Testis (tissue), 3 donors: ENCODE data around the gene RCL1. TPM values are rescaled to one million over a fixed set of nuclear protein-coding genes. Genes with fewer than 3 reads are reported as not detected.

Source experiments
- DNase-seq: peaks from one replicate; pipeline ENCODE4 v3.0.0-alpha.2; 2019
- H3K27ac ChIP-seq, 2 donors: fragments of 200-600 bp; sonication (generic); one replicate each; pipeline ENCODE4 v1.5.1; 2019
- H3K27me3 ChIP-seq: fragments of 200-600 bp; sonication (generic); one replicate; pipeline ENCODE4 v1.5.1; 2019
- H3K36me3 ChIP-seq: fragments of 200-600 bp; sonication (generic); one replicate; pipeline ENCODE4 v1.5.1; 2017; ENCODE audit warnings: low read depth; ENCODE audit errors: missing control alignments
- H3K4me1 ChIP-seq: fragments of 200-600 bp; sonication (generic); one replicate; pipeline ENCODE4 v1.5.1; 2019
- H3K4me3 ChIP-seq, 2 donors: fragments of 200-600 bp; sonication (generic); one replicate each; pipeline ENCODE4 v1.5.1; 2017 to 2019
- H3K9me3 ChIP-seq: fragments of 200-600 bp; sonication (generic); one replicate; pipeline ENCODE4 v1.5.1; 2017
- CTCF ChIP-seq, 3 experiments: fragments of 450-650 bp in 2 of 3; fragments of 200-600 bp in 1 of 3; sonication (generic) in 1 of 3; IDR thresholded peaks; one replicate each; pipeline ENCODE4 v1.5.1; 2016 to 2019; ENCODE audit warnings: antibody characterized with exemption in 3 of 3, mild to moderate bottlenecking in 2 of 3, moderate library complexity in 1 of 3
- POLR2A ChIP-seq: fragments of 450-650 bp; IDR thresholded peaks from one replicate; pipeline ENCODE4 v1.6.1; 2017; ENCODE audit warnings: antibody characterized with exemption, mild to moderate bottlenecking, moderate library complexity
- WGBS, 2 donors: methylation state at CpG; one replicate each; pipeline ENCODE4 v1.1.5; 2018; 5-methylcytosine and 5-hydroxymethylcytosine counted together
- intact Hi-C: fragments of 100-400 bp; cut with DNase I; formaldehyde crosslinking; loops from one replicate; pipeline ENCODE4 v1.15.1; 2023; ENCODE audit warnings: low total_unique reads
- polyA plus RNA-seq: library from polyadenylated mRNA; stranded (reverse); fragments of 350-450 nt; fragmentation: Illumina TruSeq; extraction: RNeasy Lipid Tissue Mini Kit (QIAGEN cat#74804); gene quantifications from one replicate; pipeline ENCODE4 v1.2.3, GENCODE V29; 2014; ENCODE audit warnings: low read depth, low replicate concordance; ENCODE audit not compliant: insufficient read depth
- total RNA-seq, 2 donors: library from RNA; depleted of rRNA; stranded (reverse); fragments of >200 nt; gene quantifications; one replicate each; pipeline ENCODE4 v1.2.3, GENCODE V29; 2016

RCL1 gene
- total and polyA plus RNA-seq, 3 donors from 2014 or later: 27.2 to 37.9 (median 28.9) TPM

- Histone ChIP-seq H3K36me3 (no peaks in the 10 kb centered on the region), H3K9me3 (no peaks in the 10 kb centered on the region), H3K27ac (no peak overlapping the region), H3K4me3 (no peak overlapping the region), H3K27me3 (no peaks in the 10 kb centered on the region), H3K4me1 (peaks cover 6% of the 10 kb centered on the region)
- WGBS, 2 donors: 76 to 77% methylated on average over 7 of the region's 7 CpGs
- DNase-seq: no peak
- intact Hi-C loops: no loop called here
- no peak for TF ChIP-seq CTCF (IDR thresholded peaks at IDR 0.05)
- TF ChIP-seq POLR2A: no peak
Observed at GRCh38 chr9:4865681-4866080, 72.9 kb downstream of the RCL1 start.

DNA sequence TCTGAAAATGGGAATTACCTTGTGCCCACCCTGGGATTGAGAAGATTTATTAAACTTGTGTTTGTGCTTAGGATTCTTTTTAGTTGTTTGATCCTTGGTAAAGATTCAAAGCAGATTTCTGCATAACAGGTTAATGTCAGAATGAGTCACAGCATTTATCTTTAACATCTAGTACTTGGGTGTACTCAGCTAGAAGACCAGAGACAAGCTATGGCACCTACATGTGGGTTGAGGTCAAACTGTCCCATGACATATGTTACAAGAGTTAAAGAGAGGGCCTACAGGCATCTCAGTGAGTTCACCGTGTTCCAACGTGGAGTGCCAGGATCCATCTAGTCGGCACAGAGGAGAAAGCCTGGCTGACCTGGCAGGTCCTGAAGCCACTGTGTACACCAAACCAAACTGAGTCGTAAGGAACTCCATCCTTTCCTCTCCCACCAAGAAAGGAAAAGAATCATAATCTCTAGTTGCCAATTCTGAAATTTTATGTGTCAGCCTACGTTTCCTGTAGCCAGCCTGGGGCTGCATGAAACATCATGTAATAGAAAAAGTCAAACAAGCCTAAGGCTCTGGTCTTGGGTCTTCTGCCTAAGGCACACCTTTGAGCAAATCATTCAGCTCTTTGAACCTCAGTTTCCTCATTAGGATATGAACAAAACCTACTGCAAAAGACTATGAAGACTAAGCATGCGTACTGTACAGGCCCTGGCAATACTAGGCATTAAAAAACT is 73.7 kb downstream of the RCL1 start:
- H3K27me3 ChIP-seq: no peaks in the 10 kb centered on the region
- WGBS, 2 donors: 70% methylated on average over 6 of the region's 6 CpGs
- H3K4me3 ChIP-seq: no peak overlapping the region
- H3K9me3 ChIP-seq: no peaks in the 10 kb centered on the region
- intact Hi-C loops: no loop called here
- TF ChIP-seq CTCF (IDR thresholded peaks at IDR 0.05) (no peak), POLR2A (no peak)
- peaks cover 6% of the 10 kb centered on the region for H3K4me1 ChIP-seq
- peak overlapping the region in 1 of 2 donors; percentile 24 for H3K27ac ChIP-seq
- no peak for DNase-seq
- no peaks in the 10 kb centered on the region for H3K36me3 ChIP-seq

- H3K4me3 ChIP-seq: no peak overlapping the region
- no peaks in the 10 kb centered on the region for H3K9me3 ChIP-seq
- TF ChIP-seq CTCF (IDR thresholded peaks at IDR 0.05) (no peak), POLR2A (no peak)
- no peaks in the 10 kb centered on the region for H3K36me3 ChIP-seq
- H3K4me1 ChIP-seq: no peaks in the 10 kb centered on the region
- 78 to 81% methylated on average over 4 of the region's 4 CpGs for WGBS, 2 donors
- intact Hi-C loops: no loop called here
- no peak overlapping the region for H3K27ac ChIP-seq
- no peaks in the 10 kb centered on the region for H3K27me3 ChIP-seq
- DNase-seq: no peak
Observed at GRCh38 chr9:4873066-4873465, 80.3 kb downstream of the RCL1 start.

GRCh38 chr9:4875559-4875958 is 82.8 kb downstream of the RCL1 start:
- Histone ChIP-seq H3K36me3 (no peaks in the 10 kb centered on the region), H3K27me3 (no peaks in the 10 kb centered on the region), H3K4me3 (no peak overlapping the region), H3K4me1 (no peaks in the 10 kb centered on the region), H3K27ac (no peak overlapping the region), H3K9me3 (no peaks in the 10 kb centered on the region)
- no peak for DNase-seq
- WGBS, 2 donors: 89 to 97% methylated on average over 4 of the region's 4 CpGs
- intact Hi-C loops: no loop called here
- TF ChIP-seq POLR2A (no peak), CTCF (IDR thresholded peaks at IDR 0.05) (no peak)

DNA sequence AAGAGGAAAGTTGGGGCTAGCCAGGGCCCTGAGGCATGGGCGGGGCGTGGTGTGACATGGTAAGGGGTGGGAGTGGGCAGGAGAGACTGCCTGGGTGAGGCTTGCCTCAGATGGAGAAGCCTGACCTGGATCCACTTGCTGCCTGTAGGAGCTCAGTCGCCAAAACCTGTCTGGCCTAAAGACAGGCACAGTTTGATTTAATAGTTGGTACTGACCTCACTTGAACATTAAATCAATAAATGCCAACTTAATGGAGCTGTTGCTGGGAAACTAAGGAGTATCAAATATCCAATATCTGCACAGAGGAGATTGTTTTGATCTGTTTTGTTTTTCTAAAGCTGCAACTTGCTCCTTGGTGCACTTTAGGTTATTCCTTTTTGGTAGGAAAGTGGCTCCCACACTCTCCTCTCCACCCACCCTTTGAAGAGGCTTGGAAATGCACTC is 86.4 kb downstream of the RCL1 start:
- H3K27ac ChIP-seq: no peak overlapping the region
- no peak overlapping the region for H3K4me3 ChIP-seq
- no peaks in the 10 kb centered on the region for H3K27me3 ChIP-seq
- H3K36me3 ChIP-seq: no peaks in the 10 kb centered on the region
- H3K4me1 ChIP-seq: no peaks in the 10 kb centered on the region
- no peak for DNase-seq
- WGBS, 2 donors: 88 to 93% methylated on average over 3 of the region's 3 CpGs
- TF ChIP-seq CTCF (IDR thresholded peaks at IDR 0.05) (no peak), POLR2A (no peak)
- no peaks in the 10 kb centered on the region for H3K9me3 ChIP-seq
- intact Hi-C loops: no loop called here
